Naive thymus-derived CD8-positive, alpha-beta T cell (primary cell): ENCODE results near the gene RAB29. TPM values are rescaled to one million over a fixed set of nuclear protein-coding genes. Genes with fewer than 3 reads are reported as not detected.

ENCODE experiments used
- polyA plus RNA-seq, 3 donors: library from polyadenylated mRNA; unstranded; fragments of 300-500 nt; fragmentation: Illumina TruSeq; gene quantifications; one replicate each; pipeline ENCODE4 v1.2.3, GENCODE V29; 2021
- total RNA-seq, 8 experiments: library from RNA in 2 of 8; stranded (reverse) in 2 of 8; gene quantifications; one replicate each; pipeline ENCODE4 v1.2.3 and lab custom pipeline; 2021 to 2026

Gene RAB29
- total and polyA plus RNA-seq, 5 experiments from 2014 or later, result 50.2 to 113 (median 71.3) TPM

Other genes with a start within 250 kb of the RAB29 start
- 100 to 1,000 TPM; 194 to 204 TPM for gene ELK4, start 143.5 kb downstream of the RAB29 start, total RNA-seq
- gene ELK4, start 143.5 kb downstream of the RAB29 start, polyA plus RNA-seq, result 1 to 10 TPM; 4.5 to 8.3 (median 5.8) TPM
- under 1 TPM; 0.25 to 0.36 TPM for gene SLC45A3, start 95.0 kb downstream of the RAB29 start, total RNA-seq
- not detected for gene SLC45A3, start 95.0 kb downstream of the RAB29 start, polyA plus RNA-seq
- gene NUCKS1, start 25.3 kb downstream of the RAB29 start, total RNA-seq, result 100 to 1,000 TPM; 110 to 115 TPM
- 10 to 100 TPM; 17.3 to 26.1 (median 18.6) TPM for gene NUCKS1, start 25.3 kb downstream of the RAB29 start, polyA plus RNA-seq
- 10 to 100 TPM; 29.0 to 31.0 TPM for gene SLC41A1, start 37.7 kb upstream of the RAB29 start, total RNA-seq
- gene SLC41A1, start 37.7 kb upstream of the RAB29 start, polyA plus RNA-seq, result 10 to 100 TPM in 2 of 3 donors, 1 to 10 TPM in 1; 9.0 to 19.3 (median 13.1) TPM
- gene PM20D1, start 74.7 kb upstream of the RAB29 start, total RNA-seq, result 1 to 10 TPM; 1.6 TPM
- gene PM20D1, start 74.7 kb upstream of the RAB29 start, polyA plus RNA-seq, result 1 to 10 TPM; 1.1 to 2.9 (median 1.7) TPM
- not detected for gene SLC26A9, start 168.0 kb upstream of the RAB29 start, total RNA-seq
- gene SLC26A9, start 168.0 kb upstream of the RAB29 start, polyA plus RNA-seq, result not detected
- not detected for gene RAB7B, start 227.9 kb upstream of the RAB29 start, total RNA-seq
- not detected for gene RAB7B, start 227.9 kb upstream of the RAB29 start, polyA plus RNA-seq
- gene CTSE, start 248.4 kb upstream of the RAB29 start, total RNA-seq, result not detected
- gene CTSE, start 248.4 kb upstream of the RAB29 start, polyA plus RNA-seq, result not detected